ENCODE data around the gene AKAP13.
"Not testable (repeated sequence)": the region's sequence is repeated elsewhere in the genome, so short reads cannot be mapped to it uniquely, and the experiment has no call there.

Gene AKAP13

DNA sequence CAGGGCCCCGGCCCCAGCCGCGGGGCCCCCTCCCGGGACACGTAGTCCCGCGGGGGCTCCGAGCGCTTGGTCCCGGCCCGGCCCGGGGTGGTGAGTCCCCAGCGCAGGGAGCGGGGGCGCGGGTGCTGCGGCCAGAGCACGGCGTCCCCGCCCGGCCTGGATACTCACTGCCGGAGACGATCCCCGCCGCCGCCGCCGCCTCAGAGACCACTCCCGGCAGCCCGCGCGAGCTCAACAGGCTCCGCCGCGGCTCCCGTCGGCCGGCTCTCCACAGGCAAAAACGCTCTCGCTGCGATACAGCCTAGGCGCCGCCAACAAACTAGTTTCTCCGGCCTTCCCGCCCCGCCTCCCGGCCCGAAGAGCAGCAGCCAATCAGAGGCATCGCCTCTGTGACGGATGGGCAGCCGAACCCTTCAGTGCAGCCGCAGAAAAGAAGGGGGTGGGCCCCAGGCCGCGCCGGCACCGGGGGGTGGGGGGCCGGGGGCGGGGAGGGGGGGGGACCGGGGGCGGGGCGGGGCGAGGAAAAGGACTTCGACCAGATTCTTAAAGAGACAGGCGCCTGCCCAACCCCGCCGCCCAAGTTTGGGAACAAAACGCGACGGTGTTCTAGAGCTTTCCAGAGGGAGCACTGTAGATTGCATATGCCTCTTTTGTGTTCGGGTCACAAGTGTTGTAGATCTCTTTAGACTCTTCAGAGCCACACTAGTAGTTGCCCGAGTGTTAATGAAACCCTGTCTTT is 414.4 kb downstream of the AKAP13 start, which contains the start of gene KLHL25:
Gene KLHL25, minus strand, starts transcription at position 328 of the 739 bp plus-strand sequence. CDS start 25,115 bp downstream, outside the sequence.
- Mint-ChIP-seq H3K27ac (peak within 1 kb of the TSS; percentile 78 to 93 (median 84)), H3K27me3 (ENCODE audit: low read depth) (peaks cover 4% of the 10 kb centered on the region), H3K4me3 (peak within 1 kb of the TSS; percentile 96 to 97 (median 96)), H3K4me1 (peaks cover 27% of the 10 kb centered on the region), H3K36me3 (ENCODE audit: low read depth) (peaks cover 4% of the 10 kb centered on the region), H3K9me3 (no peaks in the 10 kb centered on the region)
- TF ChIP-seq, protein P1, sequence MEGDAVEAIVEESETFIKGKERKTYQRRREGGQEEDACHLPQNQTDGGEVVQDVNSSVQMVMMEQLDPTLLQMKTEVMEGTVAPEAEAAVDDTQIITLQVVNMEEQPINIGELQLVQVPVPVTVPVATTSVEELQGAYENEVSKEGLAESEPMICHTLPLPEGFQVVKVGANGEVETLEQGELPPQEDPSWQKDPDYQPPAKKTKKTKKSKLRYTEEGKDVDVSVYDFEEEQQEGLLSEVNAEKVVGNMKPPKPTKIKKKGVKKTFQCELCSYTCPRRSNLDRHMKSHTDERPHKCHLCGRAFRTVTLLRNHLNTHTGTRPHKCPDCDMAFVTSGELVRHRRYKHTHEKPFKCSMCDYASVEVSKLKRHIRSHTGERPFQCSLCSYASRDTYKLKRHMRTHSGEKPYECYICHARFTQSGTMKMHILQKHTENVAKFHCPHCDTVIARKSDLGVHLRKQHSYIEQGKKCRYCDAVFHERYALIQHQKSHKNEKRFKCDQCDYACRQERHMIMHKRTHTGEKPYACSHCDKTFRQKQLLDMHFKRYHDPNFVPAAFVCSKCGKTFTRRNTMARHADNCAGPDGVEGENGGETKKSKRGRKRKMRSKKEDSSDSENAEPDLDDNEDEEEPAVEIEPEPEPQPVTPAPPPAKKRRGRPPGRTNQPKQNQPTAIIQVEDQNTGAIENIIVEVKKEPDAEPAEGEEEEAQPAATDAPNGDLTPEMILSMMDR (IDR thresholded peaks at IDR 0.05; ENCODE audit: unreplicated experiment in 3 of 3): no peak

DNA sequence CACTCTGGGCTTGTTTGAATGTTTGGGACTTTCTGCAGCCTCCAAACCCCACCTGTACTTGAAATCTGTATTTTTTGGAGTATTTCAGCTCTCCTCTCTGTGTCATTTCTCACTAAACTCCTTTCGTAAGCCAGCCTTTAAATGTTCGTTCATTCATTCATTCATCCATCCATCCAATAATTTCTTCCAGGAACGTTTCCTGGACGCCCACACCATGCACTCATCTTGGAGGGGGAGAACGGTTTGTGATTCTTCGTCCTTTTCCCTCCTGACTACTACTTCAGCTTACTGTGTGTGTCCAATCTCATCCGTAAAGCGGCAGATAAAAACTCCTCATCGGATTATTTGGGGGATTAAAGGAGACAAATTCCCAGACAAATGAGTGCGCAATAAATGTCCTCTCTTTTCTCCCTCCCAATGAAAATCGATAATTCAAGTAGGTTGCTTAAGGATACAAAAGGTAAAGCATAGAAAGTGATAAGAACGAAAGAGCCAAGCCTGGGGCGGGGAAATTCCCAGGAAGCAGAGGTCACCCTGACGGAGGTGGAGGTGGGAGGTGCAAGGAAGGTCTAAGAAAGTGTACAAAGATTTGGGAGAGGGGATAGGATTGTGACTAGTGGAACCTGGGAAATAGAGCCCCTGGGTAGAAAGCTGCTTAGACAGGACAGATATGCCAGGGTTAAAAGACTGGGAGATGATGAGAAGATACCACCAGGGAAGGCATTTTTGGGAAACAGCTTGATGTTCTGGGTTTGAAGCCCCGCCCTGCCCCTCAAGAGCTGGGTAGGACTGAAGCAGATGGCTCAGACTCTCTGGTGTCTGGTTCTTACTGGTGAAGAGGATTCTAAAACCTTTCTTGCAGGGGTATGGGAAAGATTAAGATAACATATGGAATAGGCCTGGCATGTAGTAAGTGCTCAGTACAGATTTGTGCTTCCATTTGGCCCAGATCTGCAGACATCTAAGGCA is 415.2 kb downstream of the AKAP13 start:
- H3K4me1 Mint-ChIP-seq: peaks cover 21% of the 10 kb centered on the region
- H3K9me3 Mint-ChIP-seq: no peaks in the 10 kb centered on the region
- TF ChIP-seq, protein P1 (IDR thresholded peaks at IDR 0.05; ENCODE audit: unreplicated experiment in 3 of 3): no peak
- peak overlapping the region; percentile 92 to 95 (median 95) for H3K4me3 Mint-ChIP-seq
- peaks cover 4% of the 10 kb centered on the region for H3K27me3 Mint-ChIP-seq (ENCODE audit: low read depth)
- H3K27ac Mint-ChIP-seq: peak overlapping the region; percentile 76 to 92 (median 84)
- H3K36me3 Mint-ChIP-seq (ENCODE audit: low read depth): peaks cover under 1% of the 10 kb centered on the region

DNA sequence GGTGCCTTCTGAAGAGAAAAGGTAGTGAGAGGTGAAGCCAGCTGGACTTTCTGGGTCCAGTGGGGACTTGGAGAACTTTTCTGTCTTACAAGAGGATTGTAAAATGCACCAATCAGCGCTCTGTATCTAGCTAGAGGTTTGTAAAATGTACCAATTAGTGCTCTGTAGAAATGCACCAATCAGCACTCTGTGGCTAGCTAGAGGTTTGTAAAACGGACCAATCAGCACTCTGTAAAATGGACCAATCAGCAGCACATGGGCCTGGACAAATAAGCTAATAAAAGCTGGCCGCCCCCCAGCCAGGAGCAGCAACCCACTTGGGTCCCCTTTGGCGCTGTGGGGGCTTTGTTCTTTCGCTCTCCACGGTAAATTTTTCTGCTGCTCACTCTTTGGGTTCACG is 416.0 kb downstream of the AKAP13 start:
- Mint-ChIP-seq H3K4me3 (peak overlapping the region in 2 of 3 experiments; percentile 58 to 74), H3K4me1 (peaks cover 21% of the 10 kb centered on the region)
- not testable (repeated sequence) for H3K27me3 Mint-ChIP-seq (ENCODE audit: low read depth); H3K27ac Mint-ChIP-seq; H3K36me3 Mint-ChIP-seq (ENCODE audit: low read depth); H3K9me3 Mint-ChIP-seq
